NCI-H2107 (cell line): ENCODE results near the gene NNT.
"Not testable (repeated sequence)": the region's sequence is repeated elsewhere in the genome, so short reads cannot be mapped to it uniquely, and the experiment has no call there.

Experiments
- DNase-seq: peaks from one replicate; lab custom pipeline; 2025; lab: John Stamatoyannopoulos, UW

NNT gene

GRCh38 chr5:43712081-43712480 is 109.1 kb downstream of the NNT start:
- DNase-seq = no peak

GRCh38 chr5:43719783-43720182 is 116.8 kb downstream of the NNT start:
- DNase-seq = not testable (repeated sequence)

- DNase-seq = no peak
Measured at GRCh38 chr5:43728581-43728980, 125.6 kb downstream of the NNT start.

- no peak for DNase-seq
Measured at GRCh38 chr5:43729846-43730478, 127.0 kb downstream of the NNT start.

GRCh38 chr5:43730832-43731342 is 127.9 kb downstream of the NNT start:
- no peak for DNase-seq

GRCh38 chr5:43731573-43731972 is 128.6 kb downstream of the NNT start:
- DNase-seq = no peak

- not testable (repeated sequence) for DNase-seq
Measured at GRCh38 chr5:43745923-43746548, 143.1 kb downstream of the NNT start.

GRCh38 chr5:43750809-43751208 is 147.8 kb downstream of the NNT start:
- DNase-seq = no peak

- DNase-seq = no peak
Measured at GRCh38 chr5:43753069-43753468, 150.1 kb downstream of the NNT start.
